Midbrain (tissue), 1 donor: ENCODE measurements around the gene DIP2C.

ENCODE experiments used
- DNase-seq: peaks from one replicate; lab custom pipeline; 2025; lab: John Stamatoyannopoulos, UW

Gene DIP2C

DNA sequence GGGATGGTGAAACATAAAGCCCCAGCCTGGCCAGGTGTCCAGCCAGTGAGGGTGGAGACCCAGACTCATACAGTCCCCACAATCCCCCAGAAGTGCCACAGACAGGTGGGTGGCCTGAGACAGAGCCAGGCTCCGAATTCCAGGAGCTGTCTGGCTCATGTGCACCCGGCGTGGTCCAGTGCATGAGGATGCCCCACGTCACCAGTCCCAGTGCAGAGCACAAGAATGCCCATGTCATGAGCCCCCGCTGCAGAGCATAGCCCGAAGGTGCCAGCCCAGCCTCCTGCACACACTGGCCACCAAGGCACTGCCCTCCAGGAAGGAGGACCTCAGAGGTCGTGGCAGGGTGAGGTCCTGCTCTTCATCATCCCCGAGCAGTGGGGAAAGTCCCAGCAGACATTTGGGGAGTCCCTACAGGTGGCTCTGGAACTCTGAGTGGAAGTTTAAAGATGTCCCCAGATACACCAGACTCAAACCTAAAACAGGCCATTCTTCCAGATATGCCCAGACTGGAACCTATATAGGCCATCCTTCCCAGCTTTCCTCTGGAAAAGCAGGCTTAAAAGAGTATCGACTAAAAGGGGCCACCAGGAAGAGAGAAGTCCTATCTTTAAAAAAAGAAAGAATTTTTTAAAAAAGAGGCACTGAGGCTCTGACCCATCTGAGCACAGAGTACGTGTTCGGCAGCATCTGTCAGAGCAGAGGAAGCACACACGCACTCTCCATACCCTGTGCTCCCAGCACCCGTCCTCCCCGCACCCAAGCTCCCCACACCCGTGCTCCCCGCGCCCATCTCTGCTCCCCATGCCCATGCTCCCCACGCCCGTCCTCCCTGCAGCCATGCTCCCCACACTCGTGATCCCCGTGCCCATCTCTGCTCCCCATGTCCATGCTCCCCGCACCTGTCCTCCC lies 11.5 kb downstream of the DIP2C start:
- DNase-seq: no peak

DNA sequence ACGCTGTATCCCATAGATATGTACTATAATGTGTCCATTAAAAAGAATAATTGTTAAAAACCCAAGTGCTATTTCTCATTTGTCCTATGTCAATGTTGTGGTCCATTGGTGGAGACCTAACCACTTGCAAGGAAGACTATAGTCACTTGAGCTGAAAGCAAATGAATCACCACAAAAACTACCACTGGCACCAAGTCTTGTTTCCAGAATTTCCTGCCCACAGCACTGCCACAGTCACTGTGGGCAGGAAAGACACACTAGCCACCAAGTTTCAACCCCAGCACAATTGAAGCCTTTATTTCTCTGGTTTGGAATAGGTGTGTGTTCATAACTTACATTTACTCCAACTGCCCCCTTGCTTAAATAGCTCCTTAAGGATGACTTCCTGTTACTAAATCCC lies 12.4 kb downstream of the DIP2C start:
- DNase-seq: no peak

DNA sequence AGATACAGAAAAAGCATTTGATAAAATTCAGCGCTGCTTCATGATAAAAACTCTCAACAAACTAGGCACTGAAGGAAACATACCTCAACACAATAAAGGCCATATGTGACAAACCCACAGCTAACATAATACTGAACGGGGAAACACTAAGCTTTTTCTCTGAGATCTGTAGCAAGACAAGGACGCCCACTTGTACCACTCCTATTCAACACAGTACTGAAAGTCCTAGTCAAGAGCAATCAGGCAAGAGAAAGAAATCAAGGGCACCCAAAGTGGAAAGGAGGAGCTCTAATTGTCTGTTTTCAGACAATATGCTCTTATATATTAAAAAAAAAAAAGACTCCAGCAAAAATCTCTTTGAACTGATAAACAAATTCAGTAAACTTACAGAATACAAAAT lies 13.3 kb downstream of the DIP2C start:
- DNase-seq: no peak

DNA sequence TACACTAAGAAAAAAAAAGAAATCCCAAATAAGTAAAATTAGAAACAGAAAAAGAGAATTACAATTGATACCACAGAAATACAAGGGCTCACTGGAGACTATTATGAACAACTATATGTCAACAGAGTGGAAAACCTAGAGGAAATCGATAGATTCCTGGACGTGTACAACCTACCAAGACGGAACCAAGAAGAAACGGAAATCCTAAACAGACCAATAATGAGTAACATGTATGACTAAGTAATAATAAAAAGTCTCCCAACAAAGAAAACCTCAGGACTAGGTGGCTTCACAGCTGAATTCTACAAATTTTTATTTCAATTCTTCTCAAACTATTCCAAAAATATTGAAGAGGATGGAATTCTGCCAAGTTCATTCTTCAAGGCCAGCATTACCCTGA lies 13.9 kb downstream of the DIP2C start:
- no peak for DNase-seq

DNA sequence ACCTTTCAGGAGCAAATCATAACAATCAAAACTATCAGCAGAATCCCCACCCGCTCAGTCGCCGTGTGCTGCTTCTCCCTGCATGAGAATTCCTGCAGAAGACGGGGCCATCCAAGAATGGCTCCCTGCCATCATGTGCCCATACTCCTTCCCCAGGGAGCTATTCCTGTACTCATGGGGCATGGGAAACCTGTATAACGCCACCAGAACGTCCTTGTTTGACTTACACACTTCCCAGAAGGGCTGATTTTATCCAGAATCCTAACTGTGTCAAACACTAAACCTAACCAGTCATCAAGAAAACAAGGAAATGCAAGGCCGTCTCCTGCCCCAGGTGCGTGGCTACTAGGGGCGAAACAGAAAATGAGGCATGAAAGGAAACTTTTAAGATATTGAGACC lies 16.0 kb downstream of the DIP2C start:
- no peak for DNase-seq

DNA sequence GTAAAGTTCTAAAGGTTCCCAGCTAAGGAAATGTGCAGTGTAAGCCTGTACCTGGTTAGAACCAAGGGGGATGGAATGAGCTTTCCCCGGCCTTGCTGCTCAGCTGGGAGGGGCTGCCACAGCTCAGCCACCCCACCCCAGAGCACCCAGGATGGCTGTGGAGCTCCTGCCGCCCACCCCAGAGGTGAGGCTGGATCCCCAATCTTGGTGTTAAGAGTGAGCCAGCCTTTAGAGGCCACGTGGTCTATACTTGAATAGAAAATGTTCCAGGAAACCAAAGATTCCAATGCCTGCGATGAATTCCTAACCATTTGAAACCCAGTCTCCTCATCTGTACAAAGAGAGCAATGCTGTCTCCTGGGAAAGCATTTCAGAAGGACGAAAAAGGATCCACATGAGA lies 16.5 kb downstream of the DIP2C start:
- DNase-seq: no peak

DNA sequence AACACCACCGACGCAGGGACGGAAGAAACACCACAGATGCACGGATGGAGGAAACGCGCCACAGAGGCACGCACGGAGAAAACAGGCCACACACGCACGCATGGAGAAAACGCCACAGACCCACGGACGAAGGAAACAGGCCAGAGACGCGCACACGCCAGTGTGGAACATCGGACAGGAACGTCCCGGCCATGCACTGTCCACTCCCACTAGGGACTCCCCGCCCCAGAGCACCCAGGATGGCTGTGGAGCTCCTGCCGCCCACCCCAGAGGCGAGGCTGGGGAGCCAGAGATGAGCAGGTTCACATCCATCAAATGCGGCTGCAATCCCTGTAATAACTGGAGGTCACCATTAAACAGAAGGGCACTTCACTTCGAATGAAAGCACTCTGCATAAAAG lies 17.3 kb downstream of the DIP2C start:
- no peak for DNase-seq

DNA sequence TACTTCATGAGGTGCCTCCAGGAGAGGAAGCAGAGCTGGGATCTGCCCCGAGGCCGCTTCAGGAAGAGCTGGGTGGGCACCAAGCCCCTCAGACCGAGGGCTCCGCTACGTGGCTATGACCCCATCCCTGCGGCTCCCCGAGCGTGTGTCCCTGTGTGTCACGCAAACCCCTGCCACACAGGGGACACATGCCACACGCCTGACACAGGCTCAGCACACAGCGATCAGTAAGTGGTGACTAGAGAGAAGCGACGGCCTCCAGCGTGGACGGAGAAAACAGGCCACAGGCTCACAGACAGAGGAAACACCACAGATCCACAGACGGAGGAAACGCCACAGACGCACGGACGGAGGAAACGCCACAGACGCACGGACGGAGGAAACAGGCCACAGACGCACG lies 18.5 kb downstream of the DIP2C start:
- no peak for DNase-seq

DNA sequence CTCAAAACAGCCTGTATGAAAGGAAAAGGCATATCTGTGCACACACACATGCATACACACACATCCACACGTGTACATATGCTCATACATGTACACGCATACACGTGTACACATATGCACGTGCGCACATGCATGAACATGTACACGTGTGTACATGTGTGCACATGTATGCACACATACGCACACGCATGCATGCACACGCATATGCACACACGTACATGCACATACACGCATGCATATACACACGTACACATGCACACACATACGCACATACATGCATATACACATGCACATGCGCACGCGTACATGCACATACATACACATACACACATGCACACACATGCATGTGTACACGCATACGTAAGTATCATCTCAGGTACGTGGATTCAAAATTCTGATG lies 19.4 kb downstream of the DIP2C start:
- DNase-seq: no peak

DNA sequence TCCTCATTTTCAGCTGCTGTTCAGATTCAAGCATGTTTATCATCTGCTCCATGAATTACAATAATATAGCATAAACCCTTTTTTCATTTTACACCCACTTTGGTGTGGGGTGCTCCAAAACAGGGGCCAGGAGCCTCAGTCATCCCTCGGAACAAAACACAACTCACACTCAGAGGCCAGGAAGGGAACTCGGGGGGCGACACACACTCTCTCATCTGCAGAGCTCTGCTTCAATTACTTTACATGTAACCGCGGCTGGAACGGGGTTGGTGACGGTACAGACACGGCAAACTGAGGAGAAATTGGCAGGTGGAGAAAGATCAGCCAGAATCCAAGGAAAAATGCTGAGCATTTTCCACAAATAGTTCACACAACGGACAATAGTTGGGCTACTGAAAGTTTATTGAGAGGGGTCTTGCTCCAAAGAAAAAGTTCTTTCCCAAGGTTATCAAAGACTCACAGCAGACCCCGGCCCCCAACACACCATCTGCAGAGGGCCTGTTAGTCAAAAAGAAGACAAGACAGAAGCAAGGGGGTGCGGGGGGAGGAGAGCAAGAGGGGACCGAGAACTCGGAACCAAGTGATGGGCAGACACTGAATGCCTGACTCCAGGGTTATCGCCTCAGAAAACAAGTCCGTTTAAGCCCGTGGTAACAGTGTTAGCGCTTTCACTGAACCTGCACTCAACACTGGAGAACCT lies 20.5 kb downstream of the DIP2C start:
- no peak for DNase-seq

DNA sequence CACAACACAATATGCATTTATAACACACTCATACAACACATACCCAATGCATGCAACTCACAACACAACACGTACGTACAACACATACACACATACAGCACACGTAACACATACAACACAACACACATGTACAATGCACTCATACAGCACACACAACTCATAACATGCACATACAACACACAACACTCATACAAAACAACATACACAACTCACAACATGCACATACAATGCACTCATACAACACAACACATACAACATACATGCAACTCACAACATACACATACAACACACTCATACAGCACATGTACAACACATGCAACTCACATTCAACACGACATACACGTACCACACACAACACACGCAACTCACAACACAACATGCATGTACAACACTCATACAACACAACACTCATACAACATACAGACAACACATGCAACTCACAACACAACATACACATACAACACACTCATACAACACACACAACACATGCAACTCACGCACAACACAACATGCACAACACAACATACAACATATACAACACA lies 21.8 kb downstream of the DIP2C start:
- no peak for DNase-seq

DNA sequence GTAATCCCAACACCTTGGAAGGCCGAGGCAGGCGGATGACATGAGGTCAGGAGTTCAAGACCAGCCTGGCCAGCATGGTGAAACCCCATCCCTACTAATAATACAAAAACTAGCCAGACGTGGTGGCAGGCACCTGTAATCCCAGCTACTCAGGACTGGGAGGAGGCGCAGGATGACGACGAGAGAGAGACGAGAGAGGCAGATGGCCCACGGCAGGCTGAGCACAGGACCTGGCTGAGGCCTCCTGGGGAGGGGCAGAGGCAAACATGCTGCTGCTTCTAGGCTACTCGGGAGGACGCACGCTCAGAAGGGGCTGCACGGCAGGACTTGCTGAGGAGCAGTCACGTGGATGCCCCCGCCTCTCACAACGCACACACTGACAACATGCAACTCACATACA lies 22.4 kb downstream of the DIP2C start:
- no peak for DNase-seq

DNA sequence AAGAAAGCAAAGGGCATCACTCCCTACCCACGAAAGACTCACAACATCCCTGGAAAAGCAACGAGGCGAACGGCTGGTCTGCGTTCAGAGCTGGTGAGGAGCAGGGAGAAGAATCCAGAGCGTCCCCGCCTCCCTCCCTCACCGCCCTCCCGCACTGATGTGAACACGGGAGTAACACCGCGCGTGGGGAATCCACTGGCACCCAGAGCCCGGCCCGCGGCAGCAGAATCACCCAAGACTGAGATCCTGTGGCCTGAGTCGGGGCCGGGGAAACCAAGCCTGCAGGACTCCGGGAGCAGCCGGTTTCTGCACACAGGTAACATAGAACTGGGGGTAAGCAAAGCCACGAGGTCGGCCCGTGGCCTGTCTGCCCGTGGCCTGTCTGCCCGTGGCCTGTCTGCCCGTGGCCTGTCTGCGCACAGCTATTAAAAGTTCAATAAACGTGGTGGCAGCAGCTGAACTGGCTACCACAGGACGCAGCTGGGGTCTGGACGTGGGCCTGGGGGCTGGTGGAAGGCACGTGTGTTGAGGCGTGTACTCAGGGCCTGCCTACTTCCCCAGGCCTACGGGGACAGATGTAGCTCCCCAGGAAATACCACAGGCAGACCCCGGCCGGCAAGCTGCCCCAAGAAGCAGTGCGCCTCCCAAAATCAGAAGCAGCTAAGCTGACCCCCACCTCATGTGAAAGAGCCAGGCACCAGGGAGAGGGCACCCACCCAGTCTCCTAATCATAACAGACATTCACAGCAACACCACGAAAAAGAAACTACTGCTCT lies 23.0 kb downstream of the DIP2C start:
- DNase-seq: no peak

DNA sequence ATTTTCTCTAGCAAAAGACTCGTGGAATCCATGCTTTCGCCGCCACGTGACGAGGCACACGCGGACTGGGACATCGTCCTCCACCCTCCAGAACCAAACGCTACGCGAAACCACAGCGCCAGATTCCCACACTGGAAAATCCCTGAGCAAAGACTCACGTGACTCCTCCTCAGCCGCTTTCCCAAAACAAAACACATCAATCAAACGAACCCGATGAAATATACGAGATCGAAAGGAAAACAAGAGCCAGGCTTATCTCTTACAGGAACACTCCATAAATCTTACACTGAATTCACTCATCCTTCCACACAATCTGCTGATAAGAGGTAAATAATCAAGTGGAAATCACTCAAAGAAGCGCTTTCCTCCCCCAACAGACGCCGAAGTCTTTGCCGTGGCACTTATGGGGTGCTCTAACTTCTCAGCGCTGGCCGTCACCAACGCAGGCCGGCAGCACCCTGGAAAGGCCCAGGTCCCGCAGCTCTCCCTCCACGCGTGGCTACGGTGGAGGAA lies 23.8 kb downstream of the DIP2C start:
- DNase-seq: no peak

DNA sequence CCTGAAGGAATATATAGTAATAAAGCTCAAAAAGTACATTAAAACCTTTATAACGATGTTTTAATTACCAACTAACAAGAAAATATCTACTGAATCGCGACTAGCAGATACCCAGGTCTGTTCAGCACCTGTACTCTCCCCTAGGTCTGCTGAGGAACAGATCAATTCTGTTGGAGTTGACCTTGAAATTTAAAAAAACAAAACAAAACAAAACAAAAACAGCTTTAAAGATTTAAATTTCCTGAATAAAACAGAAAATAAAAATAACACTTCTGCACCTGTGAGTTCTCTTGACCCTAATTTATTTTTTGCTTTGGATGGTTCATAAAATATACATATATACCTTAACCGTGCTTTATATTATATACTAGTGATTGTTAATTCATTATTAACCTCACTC lies 24.6 kb downstream of the DIP2C start:
- no peak for DNase-seq

DNA sequence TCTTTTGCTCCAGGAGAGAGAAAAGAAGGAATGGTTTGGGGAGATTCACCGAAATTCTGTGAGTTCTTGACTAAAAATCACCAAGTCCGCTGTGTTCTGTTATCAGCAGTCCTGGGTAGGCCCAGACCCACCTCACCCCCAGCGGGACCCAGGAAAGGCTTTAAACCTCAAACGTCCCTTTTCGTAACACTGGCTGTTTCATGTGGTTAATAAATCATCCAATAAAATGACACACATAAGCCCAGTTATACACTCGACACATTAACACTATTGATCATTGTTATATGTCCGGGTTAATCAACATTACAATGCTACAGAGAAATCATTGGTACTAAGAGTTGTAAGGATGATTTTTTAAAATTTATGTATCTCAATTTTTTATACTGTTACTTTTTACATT lies 25.2 kb downstream of the DIP2C start:
- no peak for DNase-seq

DNA sequence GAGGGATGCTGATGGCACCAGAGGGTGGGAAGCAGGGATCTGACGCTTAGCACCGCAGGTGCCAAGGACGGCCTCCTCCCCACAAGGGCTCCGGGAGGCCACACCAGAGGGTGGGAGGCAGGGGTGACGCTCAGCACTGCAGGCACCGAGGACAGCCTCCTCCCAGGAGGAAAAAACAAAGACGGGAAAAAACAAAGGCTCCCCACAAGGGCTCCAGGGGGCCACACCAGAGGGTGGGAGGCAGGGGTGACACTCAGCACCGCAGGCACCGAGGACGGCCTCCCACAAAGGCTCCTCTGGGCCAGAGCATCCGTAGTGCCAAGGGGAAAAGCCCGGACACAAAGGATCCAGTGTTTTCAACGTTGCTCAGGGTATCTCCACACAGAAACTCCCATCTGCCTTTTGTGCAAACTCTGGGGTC lies 25.6 kb downstream of the DIP2C start:
- DNase-seq: peak; percentile 85

DNA sequence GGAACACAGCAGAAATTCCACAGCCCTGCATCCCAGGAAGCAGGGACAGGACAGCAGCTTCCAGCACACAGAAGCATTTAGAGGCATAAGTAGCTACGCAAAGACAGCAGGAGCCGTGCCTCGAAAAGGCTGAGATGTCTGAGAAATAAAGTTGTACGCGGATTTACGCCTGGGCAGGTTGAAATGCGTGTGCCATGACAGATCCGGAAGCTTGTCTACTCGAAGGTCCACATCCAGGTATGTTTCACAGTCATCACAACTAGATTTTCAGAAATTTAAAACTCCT lies 26.1 kb downstream of the DIP2C start:
- DNase-seq: no peak

DNA sequence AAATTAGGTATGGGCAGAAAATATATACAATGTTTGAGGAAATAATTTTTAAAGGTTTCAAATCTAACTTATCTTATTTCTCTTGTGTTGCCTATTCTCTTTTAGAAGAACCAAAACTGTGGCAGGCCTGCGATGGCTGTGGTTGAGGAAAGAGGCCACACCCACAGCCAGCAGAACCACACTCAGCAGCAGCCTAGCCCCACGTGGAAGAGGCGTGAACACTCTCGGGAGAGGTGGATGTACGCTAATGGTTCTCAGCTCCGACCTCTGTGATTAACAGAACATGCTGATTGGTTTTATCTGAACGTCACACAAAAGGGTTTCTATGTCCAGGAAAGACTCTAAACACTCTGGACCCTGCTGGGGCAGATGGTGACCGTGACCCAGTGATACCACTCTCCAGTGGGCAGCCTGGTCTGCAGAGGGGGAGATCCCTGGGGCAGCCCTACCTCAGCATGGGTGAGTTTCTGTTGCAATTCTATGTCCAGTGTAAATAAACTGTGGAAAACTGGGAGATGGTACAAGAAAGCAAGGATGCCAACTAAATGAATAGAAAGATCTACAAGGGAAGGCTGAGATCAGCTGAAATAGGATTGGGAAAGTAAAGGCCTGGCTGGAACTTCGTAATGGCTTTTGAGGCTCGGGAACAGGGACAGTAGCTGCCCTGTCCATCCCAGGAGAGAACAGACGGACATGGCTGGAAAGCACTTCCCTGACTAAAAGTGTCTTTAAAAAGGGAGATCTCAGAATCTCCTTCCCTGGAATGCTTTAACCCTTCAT lies 26.6 kb downstream of the DIP2C start:
- no peak for DNase-seq

DNA sequence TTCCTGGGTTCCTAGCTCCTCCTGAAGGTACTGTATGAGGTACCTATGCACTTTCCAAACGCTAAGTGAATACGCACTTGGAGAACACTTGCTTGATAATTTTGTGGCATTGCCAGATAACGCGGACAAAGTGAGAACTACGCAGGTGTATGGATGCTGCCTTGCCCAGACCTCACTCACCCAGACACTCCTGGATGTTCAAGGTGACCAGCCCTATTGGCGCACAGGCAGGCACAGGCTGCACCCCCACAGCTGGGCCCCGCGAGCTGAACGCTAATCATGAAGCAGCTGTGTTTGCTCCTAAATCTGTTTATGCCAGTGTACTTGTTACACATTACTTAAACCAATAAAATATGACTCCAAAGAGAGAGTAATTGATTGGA lies 27.3 kb downstream of the DIP2C start:
- DNase-seq: no peak

DNA sequence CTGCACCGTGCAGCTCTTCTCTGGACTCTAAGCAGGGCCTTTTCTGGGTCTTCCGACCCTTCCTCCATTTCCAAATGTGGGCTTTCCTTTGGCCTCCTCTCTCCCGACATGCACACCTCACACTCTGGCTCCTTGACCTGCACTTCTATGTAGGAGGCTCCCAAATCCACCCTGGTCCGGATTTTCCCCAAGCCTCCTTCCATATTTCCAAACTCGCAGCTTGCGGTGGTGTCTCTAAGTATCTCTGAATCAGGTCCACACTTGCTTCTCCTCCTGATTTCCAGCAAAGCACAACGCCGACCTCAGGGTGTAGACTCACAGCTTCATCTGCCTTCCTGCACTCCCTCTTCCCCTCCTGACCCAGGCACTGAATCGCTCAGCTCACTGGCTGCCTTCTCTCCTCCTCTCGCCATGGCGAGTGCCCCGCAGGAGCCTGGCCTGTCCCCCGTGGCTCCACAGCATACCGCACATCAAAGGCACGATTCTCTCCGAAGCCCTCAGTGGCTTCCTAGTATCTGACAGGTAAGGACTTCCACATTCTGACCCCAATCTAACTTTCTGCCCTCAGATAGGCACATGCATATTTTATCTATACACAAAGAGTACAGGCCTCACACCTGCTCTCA lies 27.8 kb downstream of the DIP2C start:
- DNase-seq: no peak
